Liver (tissue), 9 donors: ENCODE results near the gene SEMA3C. TPM values are rescaled to one million over a fixed set of nuclear protein-coding genes. Genes with fewer than 3 reads are reported as not detected.

Source experiments
- DNase-seq: peaks from one replicate; pipeline ENCODE4 v3.0.0-alpha.2; 2017; ENCODE audit warnings: low spot score
- H3K27ac ChIP-seq, 2 donors: one replicate each; pipeline ENCODE4 v1.7.0; 2013; ENCODE audit warnings: inconsistent platforms in 2 of 2, low read length in 2 of 2, control low read depth in 1 of 2, low read depth in 1 of 2, mild to moderate bottlenecking in 1 of 2
- H3K27me3 ChIP-seq, 4 donors: one replicate each; pipeline versions ENCODE4 v1.6.1 to v1.7.0; 2013; ENCODE audit warnings: low read length in 3 of 4, inconsistent platforms in 1 of 4, mild to moderate bottlenecking in 1 of 4, moderate library complexity in 1 of 4; ENCODE audit not compliant: control insufficient read depth in 4 of 4, insufficient read depth in 4 of 4
- H3K36me3 ChIP-seq, 4 donors: one replicate each; pipeline versions ENCODE4 v1.6.1 to v1.7.0; 2013; ENCODE audit warnings: low read length in 3 of 4, mild to moderate bottlenecking in 3 of 4, low read depth in 1 of 4, moderate library complexity in 1 of 4; ENCODE audit not compliant: control insufficient read depth in 4 of 4, insufficient read depth in 3 of 4
- H3K4me1 ChIP-seq, 4 donors: one replicate each; pipeline versions ENCODE4 v1.6.1 to v1.7.0; 2013; ENCODE audit warnings: low read length in 3 of 4, mild to moderate bottlenecking in 3 of 4, moderate library complexity in 1 of 4; ENCODE audit not compliant: control insufficient read depth in 4 of 4, insufficient read depth in 4 of 4
- H3K4me3 ChIP-seq, 3 donors: one replicate each; pipeline versions ENCODE4 v1.6.1 to v1.7.0; 2013; ENCODE audit warnings: low read length in 3 of 3, control low read depth in 1 of 3, low read depth in 1 of 3, mild to moderate bottlenecking in 1 of 3
- H3K9ac ChIP-seq, 2 donors: one replicate each; pipeline ENCODE4 v1.7.0; 2013; ENCODE audit warnings: low read length in 2 of 2, mild to moderate bottlenecking in 2 of 2, moderate library complexity in 2 of 2, control low read depth in 1 of 2, low read depth in 1 of 2
- H3K9me3 ChIP-seq, 4 donors: one replicate each; pipeline versions ENCODE4 v1.6.1 to v1.7.0; 2013; ENCODE audit warnings: low read length in 3 of 4; ENCODE audit not compliant: control insufficient read depth in 4 of 4
- CTCF ChIP-seq: fragments of 150-350 bp; IDR thresholded peaks from 2 replicates; pipeline ENCODE4 v1.5.1; 2017; ENCODE audit warnings: improper control_type of control experiment, low read depth, low read length; ENCODE audit not compliant: missing input control
- EGR1 ChIP-seq, 2 donors: IDR thresholded peaks; 2 replicates each; pipeline ENCODE4 v1.6.1; 2016 to 2018; ENCODE audit warnings: antibody characterized with exemption in 2 of 2, low read depth in 2 of 2
- FOXA1 ChIP-seq: IDR thresholded peaks from 2 replicates; pipeline ENCODE4 v1.6.1; 2016; ENCODE audit warnings: antibody characterized with exemption
- FOXA2 ChIP-seq: IDR thresholded peaks from 2 replicates; pipeline ENCODE4 v1.6.1; 2016; ENCODE audit warnings: antibody characterized with exemption
- GABPA ChIP-seq, 2 donors: IDR thresholded peaks in 1 of 2; conservative IDR thresholded peaks in 1 of 2; 2 replicates each; pipeline ENCODE4 v1.6.1; 2016; ENCODE audit warnings: antibody characterized with exemption in 2 of 2, mild to moderate bottlenecking in 1 of 2, moderate library complexity in 1 of 2
- HNF4A ChIP-seq, 2 donors: conservative IDR thresholded peaks; 2 replicates each; pipeline ENCODE4 v1.6.1; 2016; ENCODE audit warnings: antibody characterized with exemption in 2 of 2, mild to moderate bottlenecking in 2 of 2
- HNF4G ChIP-seq: IDR thresholded peaks from 2 replicates; pipeline ENCODE4 v1.6.1; 2016; ENCODE audit warnings: antibody characterized with exemption
- JUND ChIP-seq, 2 donors: IDR thresholded peaks; 2 replicates each; pipeline ENCODE4 v1.6.1; 2016; ENCODE audit warnings: antibody characterized with exemption in 2 of 2
- NR2F2 ChIP-seq: IDR thresholded peaks from 2 replicates; pipeline ENCODE4 v1.6.1; 2016; ENCODE audit warnings: antibody characterized with exemption
- RAD21 ChIP-seq, 2 donors: IDR thresholded peaks; 2 replicates each; pipeline ENCODE4 v1.6.1; 2016; ENCODE audit warnings: antibody characterized with exemption in 2 of 2, mild to moderate bottlenecking in 2 of 2
- REST ChIP-seq: IDR thresholded peaks from 2 replicates; pipeline ENCODE4 v1.6.1; 2016; ENCODE audit warnings: antibody characterized with exemption, mild to moderate bottlenecking
- RXRA ChIP-seq, 2 donors: IDR thresholded peaks; 2 replicates each; pipeline ENCODE4 v1.6.1; 2017 to 2018; ENCODE audit warnings: antibody characterized with exemption in 2 of 2, mild to moderate bottlenecking in 1 of 2
- SP1 ChIP-seq: IDR thresholded peaks from 2 replicates; pipeline ENCODE4 v1.6.1; 2018; ENCODE audit warnings: antibody characterized with exemption, mild to moderate bottlenecking
- TAF1 ChIP-seq: conservative IDR thresholded peaks from 2 replicates; pipeline ENCODE4 v1.6.1; 2016; ENCODE audit warnings: antibody characterized with exemption, mild to moderate bottlenecking
- YY1 ChIP-seq: IDR thresholded peaks from 2 replicates; pipeline ENCODE4 v1.6.1; 2016; ENCODE audit warnings: antibody characterized with exemption, mild to moderate bottlenecking
- ZBTB33 ChIP-seq: IDR thresholded peaks from 2 replicates; pipeline ENCODE4 v1.6.1; 2016; ENCODE audit warnings: antibody characterized with exemption
- WGBS: extraction: QIAGEN DNeasy Blood & Tissue Kit; methylation state at CpG from one replicate; pipeline ENCODE4 v1.1.7; 2013; 5-methylcytosine and 5-hydroxymethylcytosine counted together
- polyA plus RNA-seq, 2 donors: library from polyadenylated mRNA; stranded (reverse) in 1 of 2; unstranded in 1 of 2; fragments of 200-250 nt in 1 of 2; fragments of >200 nt in 1 of 2; fragmentation: Nextera tagmentation in 1 of 2; extraction: Ambion mirVana in 1 of 2; gene quantifications; one replicate each; pipeline versions ENCODE4 v1.2.1 to v1.2.3, GENCODE V29; 2013 to 2015
- total RNA-seq, 2 donors: library from RNA; depleted of rRNA; stranded (reverse); fragments of >200 nt; gene quantifications; one replicate each; pipeline ENCODE4 v1.2.3, GENCODE V29; 2014
- TF ChIP-seq, protein P1 (sequence below): IDR thresholded peaks from 2 replicates; pipeline ENCODE4 v1.6.1; 2016; ENCODE audit warnings: antibody characterized with exemption
- TF ChIP-seq, protein P2 (sequence below): IDR thresholded peaks from 2 replicates; pipeline ENCODE4 v1.6.1; 2016; ENCODE audit warnings: antibody characterized with exemption
- donor health status: healthy.
- donor health status: healthy.
- donor health status: healthy.
- donor health status: healthy.
- donor health status: healthy.

SEMA3C gene
- total and polyA plus RNA-seq, 4 donors, result 0.20 to 1.8 (median 0.64) TPM

- H3K4me1 ChIP-seq, result no peaks in the 10 kb centered on the region
- WGBS, result 73% methylated on average over 4 of the region's 4 CpGs
- no peaks in the 10 kb centered on the region for H3K27me3 ChIP-seq
- no peak overlapping the region for H3K9ac ChIP-seq
- H3K36me3 ChIP-seq, result no peaks in the 10 kb centered on the region
- no peak overlapping the region for H3K4me3 ChIP-seq
- no peaks in the 10 kb centered on the region for H3K9me3 ChIP-seq
- no peak overlapping the region for H3K27ac ChIP-seq
- TF ChIP-seq YY1, result no peak
- TF ChIP-seq FOXA1, result no peak
- TF ChIP-seq RAD21 (IDR thresholded peaks at IDR 0.05), result no peak
- TF ChIP-seq SP1, result no peak
- TF ChIP-seq FOXA2, result no peak
- TF ChIP-seq CTCF, result no peak
- TF ChIP-seq HNF4A (conservative IDR thresholded peaks at IDR 0.05), result no peak
- TF ChIP-seq NR2F2, result no peak
- no peak for TF ChIP-seq RXRA (IDR thresholded peaks at IDR 0.05)
- DNase-seq, result no peak
Observed at GRCh38 chr7:80842022-80842790, 76.6 kb downstream of the SEMA3C start.

DNA sequence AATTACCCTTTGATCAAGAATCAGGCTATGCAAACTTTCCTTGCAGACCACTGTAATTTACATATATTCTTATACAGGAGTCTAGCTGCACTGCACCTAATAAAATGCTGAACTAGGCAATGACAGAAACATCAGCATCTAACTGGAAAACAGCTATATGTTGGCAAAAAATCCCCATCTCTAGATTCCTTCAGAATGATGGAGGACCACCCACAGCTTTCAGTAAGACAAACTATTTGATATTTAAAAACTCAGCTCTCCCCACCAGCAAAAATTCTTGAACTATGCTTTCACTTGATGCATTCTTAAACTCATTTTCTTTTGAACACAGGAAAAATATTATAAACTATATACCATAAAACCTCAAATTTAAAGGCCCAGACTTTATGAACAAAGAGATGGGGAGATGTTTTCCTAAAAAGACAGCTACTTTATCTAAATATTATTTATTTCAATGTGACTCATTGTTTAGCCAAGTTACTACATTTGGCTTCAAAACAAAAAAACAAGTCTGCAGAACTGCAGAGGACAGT lies 77.4 kb downstream of the SEMA3C start:
- TF ChIP-seq, protein P1, sequence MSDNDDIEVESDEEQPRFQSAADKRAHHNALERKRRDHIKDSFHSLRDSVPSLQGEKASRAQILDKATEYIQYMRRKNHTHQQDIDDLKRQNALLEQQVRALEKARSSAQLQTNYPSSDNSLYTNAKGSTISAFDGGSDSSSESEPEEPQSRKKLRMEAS, result no peak
- TF ChIP-seq CTCF (no peak), SP1 (no peak), NR2F2 (no peak), RAD21 (IDR thresholded peaks at IDR 0.05) (no peak), RXRA (IDR thresholded peaks at IDR 0.05) (no peak), YY1 (no peak), HNF4G (no peak), TAF1 (no peak), JUND (IDR thresholded peaks at IDR 0.05) (no peak), EGR1 (IDR thresholded peaks at IDR 0.05; ENCODE audit: low read depth in 2 of 2) (no peak), HNF4A (conservative IDR thresholded peaks at IDR 0.05) (no peak), ZBTB33 (no peak), FOXA1 (no peak), REST (no peak), FOXA2 (no peak), GABPA (IDR thresholded peaks at IDR 0.05 in 1 of 2, conservative IDR thresholded peaks at IDR 0.05 in 1 of 2) (no peak)
- TF ChIP-seq, protein P2, sequence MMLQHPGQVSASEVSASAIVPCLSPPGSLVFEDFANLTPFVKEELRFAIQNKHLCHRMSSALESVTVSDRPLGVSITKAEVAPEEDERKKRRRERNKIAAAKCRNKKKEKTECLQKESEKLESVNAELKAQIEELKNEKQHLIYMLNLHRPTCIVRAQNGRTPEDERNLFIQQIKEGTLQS, result no peak
- H3K4me3 ChIP-seq, result no peak overlapping the region
- no peak for DNase-seq
- no peaks in the 10 kb centered on the region for H3K9me3 ChIP-seq
- H3K4me1 ChIP-seq, result no peaks in the 10 kb centered on the region
- no peaks in the 10 kb centered on the region for H3K27me3 ChIP-seq
- H3K27ac ChIP-seq, result no peak overlapping the region
- H3K9ac ChIP-seq, result no peak overlapping the region
- H3K36me3 ChIP-seq, result no peaks in the 10 kb centered on the region
